H9 (cell line): ENCODE measurements around the gene SFR1. TPM values are rescaled to one million over a fixed set of nuclear protein-coding genes. Genes with fewer than 3 reads are reported as not detected.

Experiments used
- total RNA-seq: library from RNA; stranded (reverse); gene quantifications from 2 replicates; pipeline ENCODE4 v1.2.1, GENCODE V29; 2021

The SFR1 gene
- total RNA-seq, 1 experiment from 2014 or later: 6.5 TPM

Other genes starting within 250 kb of the SFR1 start
- gene STN1, start 204.0 kb upstream of the SFR1 start, total RNA-seq: 10.8 and 11.3 TPM in 2 replicates
- 18.4 and 21.0 TPM in 2 replicates for gene SLK, start 155.0 kb upstream of the SFR1 start, total RNA-seq
- gene COL17A1, start 36.3 kb upstream of the SFR1 start, total RNA-seq: 1.9 TPM in 2 replicates
- 0.26 and 0.64 TPM in 2 replicates for gene CFAP43, start 110.2 kb downstream of the SFR1 start, total RNA-seq
- 114 and 116 TPM in 2 replicates for gene GSTO1, start 132.7 kb downstream of the SFR1 start, total RNA-seq
- 12.0 and 14.5 TPM in 2 replicates for gene GSTO2, start 147.0 kb downstream of the SFR1 start, total RNA-seq
- 22.2 and 22.5 TPM in 2 replicates for gene ITPRIP, start 216.3 kb downstream of the SFR1 start, total RNA-seq
- gene CFAP58, start 231.7 kb downstream of the SFR1 start, total RNA-seq: 0.63 and 0.88 TPM in 2 replicates